ENCODE results near the gene BLOC1S2. TPM values are rescaled to one million over a fixed set of nuclear protein-coding genes. Genes with fewer than 3 reads are reported as not detected.
"Not testable (repeated sequence)": the region's sequence is repeated elsewhere in the genome, so short reads cannot be mapped to it uniquely, and the experiment has no call there.

BLOC1S2 gene
- 10 to 100 TPM; 18.4 to 53.8 (median 30.4) TPM for polyA plus RNA-seq

DNA sequence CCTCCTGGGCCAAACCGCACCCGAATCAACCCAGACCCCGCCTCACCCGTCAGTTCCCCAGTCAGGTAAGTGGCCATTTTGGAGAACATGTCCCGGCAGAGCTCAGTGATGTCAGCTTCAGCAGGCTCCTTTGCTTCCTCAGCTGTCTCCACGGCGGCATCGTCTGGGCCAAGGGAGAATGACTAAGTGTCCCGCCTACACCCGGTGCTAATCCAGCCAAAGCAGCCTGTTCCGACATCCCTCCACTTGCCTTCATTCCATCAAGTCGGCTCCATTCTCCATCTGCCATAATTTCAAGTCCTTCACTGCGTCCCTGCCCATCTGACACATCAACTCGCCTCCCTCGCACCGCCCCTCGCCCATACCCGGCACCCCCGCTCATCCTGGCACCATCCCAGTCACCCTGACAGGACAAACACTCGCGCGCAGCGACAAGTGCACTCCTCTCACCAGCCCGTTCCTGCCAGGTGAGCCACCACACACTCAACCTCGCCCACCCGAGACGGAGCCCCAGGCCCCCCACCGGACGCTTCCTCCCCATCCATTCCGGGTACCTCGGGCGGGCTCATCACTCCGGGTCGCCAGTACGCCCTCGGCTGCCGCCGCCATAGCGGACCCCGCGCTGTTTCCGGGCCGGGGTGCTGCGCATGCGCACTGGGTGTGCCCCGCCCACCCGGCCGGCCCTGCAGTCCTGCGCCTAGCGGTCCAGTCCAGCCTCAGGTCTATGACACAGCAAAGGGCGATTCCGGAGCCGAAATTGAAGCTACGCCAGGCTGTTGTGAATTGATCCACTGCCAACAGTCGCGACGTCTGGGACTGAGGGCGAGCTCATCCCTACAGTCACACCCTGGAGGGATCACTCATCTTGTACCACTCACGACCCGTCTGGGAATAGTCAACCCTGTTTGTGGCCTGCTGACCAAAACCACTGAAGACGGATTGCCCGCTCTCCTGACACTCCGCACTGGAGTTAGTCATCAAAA lies at the start of gene BLOC1S2:
BLOC1S2 (minus strand) TSS at position 630 of the 983 bp plus-strand sequence; CDS start at position 609, 21 bp downstream.
- peak within 1 kb of the TSS; percentile 87 for H3K27ac ChIP-seq (ENCODE audit: low read depth, low read length)
- WGBS, 3 donors: 1 to 2% (median 1%) methylated on average over 63 of the region's 63 CpGs

DNA sequence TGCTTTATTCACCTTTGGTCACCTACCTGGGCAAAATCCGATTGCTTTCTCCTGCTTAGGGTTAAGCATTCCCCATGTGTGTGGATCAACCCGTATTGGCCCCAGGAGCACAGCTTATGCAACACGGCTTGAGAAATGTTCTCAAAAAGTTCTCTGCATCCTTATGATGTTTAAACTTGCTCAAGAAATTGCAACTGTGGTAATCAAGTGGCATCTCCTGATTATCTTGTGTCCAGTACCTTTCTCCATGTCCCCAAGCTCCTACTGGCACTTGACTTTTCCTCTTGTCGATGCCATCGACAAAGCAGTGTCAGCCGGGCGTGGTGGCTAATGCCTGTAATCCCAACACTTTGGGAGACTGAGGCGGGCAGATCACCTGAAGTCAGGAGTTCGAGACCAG lies 48.3 kb upstream of the BLOC1S2 start:
- 73 to 74% (median 74%) methylated on average over 9 of the region's 9 CpGs for WGBS, 3 donors
- no peak overlapping the region for H3K27ac ChIP-seq (ENCODE audit: low read depth, low read length)

DNA sequence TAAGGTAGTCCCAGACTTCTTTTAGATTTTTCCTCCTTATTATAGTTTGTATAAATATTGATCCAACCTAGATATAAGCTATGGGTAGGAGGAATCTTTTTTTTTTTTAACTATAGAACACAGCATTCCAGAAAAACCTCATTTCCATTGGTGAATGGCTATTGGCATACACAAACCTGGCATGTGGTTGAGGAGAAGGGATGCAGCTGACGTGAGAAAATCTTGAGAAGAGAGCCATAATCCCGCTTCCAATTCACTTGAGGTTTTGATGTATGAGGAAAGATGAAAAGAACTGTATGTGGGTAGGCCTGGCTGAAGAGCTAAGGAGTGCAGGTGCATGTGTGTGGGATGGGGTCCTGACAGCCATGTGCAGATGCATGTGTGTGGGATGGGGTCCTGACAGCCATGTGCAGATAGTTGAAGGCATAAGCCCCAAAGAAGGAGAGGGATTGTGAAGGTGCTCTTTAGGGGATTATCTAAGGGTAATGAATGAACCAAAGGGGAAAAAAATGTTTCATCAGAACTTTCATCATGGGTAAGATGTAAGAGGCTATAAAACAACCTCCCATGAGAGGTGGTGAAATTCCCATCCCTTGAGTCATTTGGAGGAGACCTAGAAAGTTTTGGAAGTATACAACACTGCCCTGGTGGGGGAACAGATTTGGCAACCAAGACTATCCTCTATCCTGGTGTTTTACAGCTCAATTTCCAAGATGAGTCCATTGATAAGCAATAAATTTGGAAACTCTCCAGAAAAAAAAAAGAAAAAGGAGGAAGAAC lies 47.4 kb upstream of the BLOC1S2 start:
- H3K27ac ChIP-seq (ENCODE audit: low read depth, low read length): no peak overlapping the region
- 56 to 79% (median 66%) methylated on average over 2 of the region's 2 CpGs for WGBS, 3 donors

DNA sequence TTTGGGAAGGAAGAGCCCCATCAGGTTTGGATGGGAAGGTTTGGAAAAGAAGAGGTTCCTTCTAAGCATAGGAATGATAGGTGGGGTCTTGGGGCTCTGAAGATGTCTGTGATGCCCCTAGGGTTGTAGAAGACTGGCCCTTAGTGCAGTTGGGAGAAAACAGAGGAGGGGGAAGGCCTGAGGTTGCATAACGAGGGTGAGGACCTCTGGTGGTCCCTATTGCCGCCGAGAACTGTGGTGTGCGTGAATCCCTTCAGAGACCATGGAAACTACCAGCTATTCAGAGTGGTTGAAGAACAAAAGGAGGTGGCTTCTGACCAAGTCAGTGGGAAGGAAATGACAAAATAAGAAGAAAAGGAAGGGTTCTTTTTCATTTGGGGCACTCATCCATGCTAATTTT lies 46.6 kb upstream of the BLOC1S2 start:
- WGBS, 3 donors: 66 to 71% (median 67%) methylated on average over 4 of the region's 4 CpGs
- H3K27ac ChIP-seq (ENCODE audit: low read depth, low read length): no peak overlapping the region

DNA sequence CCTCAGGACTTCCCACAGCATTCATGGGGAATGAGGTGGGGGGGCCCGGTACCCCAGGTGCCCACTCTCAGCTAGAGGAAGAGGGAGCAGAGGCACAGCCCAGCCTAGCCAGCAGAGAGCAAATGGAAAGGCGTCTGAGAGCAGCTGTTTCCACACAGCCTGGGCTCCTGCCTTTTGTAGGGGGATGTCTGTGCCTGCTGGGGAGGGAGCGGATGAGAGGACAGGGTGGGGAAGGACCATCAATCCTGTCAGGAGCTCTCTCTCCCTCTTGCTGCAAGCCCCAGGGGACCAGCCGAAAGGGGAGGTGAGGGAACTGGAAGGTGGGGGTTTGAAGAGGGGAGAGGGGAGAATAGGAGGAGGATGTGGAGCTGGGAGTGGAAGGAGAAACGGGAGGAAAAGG lies 43.6 kb upstream of the BLOC1S2 start, which contains the start of gene PKD2L1:
PKD2L1 (minus strand) TSS at position 150 of the 400 bp plus-strand sequence; CDS start at position 25, 125 bp downstream.
- 55 to 65% (median 55%) methylated on average over 5 of the region's 5 CpGs for WGBS, 3 donors
- no peak within 1 kb of the TSS for H3K27ac ChIP-seq (ENCODE audit: low read depth, low read length)

DNA sequence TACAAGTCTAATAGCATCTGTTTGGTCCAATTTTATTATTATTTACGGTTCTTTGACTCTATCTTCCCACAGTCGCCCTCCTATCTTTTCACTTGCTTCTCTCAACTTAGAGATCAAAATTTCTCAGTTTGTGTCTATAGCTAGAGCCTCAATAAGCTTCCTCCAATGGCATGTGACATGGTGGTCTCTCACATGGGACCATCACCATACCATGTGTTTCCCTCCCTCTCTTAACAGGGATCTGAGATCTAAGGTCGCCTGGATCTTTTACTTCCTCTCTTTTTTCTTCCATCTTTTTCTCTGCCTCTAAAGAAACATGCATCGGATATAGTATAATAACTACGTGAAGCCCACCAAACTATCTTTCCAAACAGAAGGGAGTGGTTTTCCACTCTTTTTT lies 41.7 kb upstream of the BLOC1S2 start:
- 55 to 71% (median 67%) methylated on average over 5 of the region's 5 CpGs for WGBS, 3 donors
- no peak overlapping the region for H3K27ac ChIP-seq (ENCODE audit: low read depth, low read length)

DNA sequence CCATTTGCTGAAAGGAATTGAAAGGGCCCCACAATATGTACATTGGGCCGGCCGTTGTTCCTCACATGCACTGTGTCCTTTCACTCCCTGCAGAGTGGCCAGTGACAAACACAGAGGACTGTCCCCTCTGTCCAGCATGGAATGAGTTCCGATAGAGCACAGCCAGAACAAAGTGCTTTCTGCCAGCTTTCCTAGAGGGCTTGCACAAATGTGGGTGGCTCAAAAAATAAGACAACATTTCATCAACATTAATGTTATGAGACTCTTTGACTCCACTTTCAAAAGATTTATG lies 41.2 kb upstream of the BLOC1S2 start:
- WGBS, 3 donors: 63 to 80% (median 68%) methylated on average over 3 of the region's 3 CpGs
- no peak overlapping the region for H3K27ac ChIP-seq (ENCODE audit: low read depth, low read length)

DNA sequence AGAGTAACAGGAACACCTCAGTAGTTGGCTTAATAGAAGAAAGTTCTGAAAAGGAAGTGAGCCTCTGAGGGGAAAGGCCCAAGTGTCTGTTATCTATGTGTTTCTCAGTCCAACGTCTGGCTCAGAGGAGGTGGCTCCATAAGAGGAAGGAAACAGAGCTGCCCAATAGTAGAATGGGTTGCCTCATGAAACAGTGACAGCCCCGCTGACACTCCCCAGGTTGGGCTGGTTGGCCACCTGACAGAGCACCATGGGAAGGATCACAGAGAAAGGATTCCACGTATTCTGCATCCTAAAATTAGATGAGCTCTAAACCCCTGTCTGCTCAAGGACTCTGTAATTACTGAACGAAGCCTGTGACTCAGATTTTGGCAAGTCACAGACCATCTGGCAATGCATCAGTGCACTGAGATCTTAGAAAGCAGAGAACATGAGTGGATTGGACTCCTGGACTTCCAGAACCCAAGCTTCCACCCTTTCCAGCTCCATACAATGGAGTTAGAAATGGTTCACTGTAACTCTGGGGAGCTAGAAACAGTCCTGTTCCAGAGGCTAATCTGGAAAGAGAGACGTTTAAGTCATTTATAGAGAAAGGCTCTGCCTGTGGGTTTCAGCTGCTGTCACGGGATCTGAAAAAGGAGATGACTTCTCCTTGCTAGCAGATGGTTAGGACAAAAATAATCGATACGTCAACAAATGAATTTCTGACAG lies 40.7 kb upstream of the BLOC1S2 start:
- no peak overlapping the region for H3K27ac ChIP-seq (ENCODE audit: low read depth, low read length)
- 38 to 42% (median 42%) methylated on average over 8 of the region's 8 CpGs for WGBS, 3 donors

DNA sequence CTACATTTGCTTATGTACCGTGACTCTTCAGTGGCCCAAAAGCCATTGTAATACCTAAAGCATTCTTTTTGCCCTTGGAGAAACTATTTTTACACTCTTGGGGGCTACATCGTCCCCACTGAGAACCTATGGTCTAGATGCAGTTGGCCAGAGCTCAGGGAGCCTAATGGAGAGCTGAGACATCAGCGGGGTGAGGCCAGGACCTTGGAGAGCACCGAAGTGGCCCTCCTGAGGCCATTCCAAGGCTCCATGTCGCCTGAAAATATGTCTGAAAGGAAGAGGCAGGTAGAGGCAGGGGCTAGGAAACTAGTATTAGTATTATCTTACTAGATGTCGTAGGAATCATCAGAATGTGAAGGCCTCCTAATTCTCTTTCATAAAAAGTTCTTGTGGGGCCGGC lies 38.7 kb upstream of the BLOC1S2 start:
- no peak overlapping the region for H3K27ac ChIP-seq (ENCODE audit: low read depth, low read length)
- 48 to 57% (median 55%) methylated on average over 7 of the region's 7 CpGs for WGBS, 3 donors

DNA sequence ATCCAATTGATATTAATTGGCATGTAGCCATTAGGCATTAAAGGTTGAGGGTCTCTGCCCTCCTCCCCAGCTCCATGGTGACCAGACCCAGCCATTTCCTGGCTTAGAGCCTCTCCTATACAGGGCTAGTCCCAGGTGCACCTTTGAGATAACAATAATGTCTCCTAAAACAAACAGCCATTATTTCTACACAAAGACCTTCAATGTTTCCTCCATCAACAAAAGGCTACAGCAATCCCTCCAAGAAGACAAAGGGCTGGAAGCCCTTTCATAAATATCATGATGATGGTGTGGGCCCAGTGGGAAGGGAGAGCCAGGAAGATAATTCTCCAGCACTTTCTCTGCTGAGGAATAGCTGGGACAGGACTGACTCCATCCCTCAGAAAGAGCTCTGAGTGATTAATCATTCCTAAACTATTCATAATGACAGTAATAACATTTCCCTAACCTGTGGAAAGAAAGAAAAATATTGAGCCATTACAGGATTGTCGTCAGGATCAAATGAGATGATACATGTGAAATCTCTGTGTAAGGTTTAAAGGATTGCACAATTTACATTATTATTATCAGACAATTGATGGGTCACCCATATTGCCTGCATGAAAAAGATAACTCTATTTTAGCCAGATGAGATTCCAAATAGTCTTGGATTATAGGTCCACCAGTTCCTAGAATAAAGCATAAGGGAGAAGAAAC lies 33.4 kb upstream of the BLOC1S2 start:
- 26 to 67% (median 59%) methylated on average over 1 of the region's 1 CpG for WGBS, 3 donors
- no peak overlapping the region for H3K27ac ChIP-seq (ENCODE audit: low read depth, low read length)

DNA sequence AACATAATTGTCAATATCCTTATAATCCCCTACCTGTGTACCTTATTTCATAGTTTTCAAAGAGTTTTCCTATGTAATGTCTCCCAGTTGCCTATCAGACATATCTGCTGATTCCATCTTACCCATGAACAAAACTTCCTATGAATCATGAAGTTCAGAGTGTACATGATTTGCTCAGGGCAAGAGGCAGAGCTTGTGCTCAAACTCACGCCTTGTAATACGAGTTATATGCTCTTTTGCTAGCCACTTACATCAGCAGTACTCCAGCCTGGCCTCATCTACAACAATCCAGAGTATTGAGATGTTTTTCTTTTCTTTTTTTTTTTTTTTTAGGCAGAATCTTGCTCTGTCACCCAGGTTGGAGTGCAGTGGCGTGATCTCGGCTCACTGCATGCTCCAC lies 31.7 kb upstream of the BLOC1S2 start:
- 81 to 87% (median 86%) methylated on average over 4 of the region's 4 CpGs for WGBS, 3 donors
- no peak overlapping the region for H3K27ac ChIP-seq (ENCODE audit: low read depth, low read length)

DNA sequence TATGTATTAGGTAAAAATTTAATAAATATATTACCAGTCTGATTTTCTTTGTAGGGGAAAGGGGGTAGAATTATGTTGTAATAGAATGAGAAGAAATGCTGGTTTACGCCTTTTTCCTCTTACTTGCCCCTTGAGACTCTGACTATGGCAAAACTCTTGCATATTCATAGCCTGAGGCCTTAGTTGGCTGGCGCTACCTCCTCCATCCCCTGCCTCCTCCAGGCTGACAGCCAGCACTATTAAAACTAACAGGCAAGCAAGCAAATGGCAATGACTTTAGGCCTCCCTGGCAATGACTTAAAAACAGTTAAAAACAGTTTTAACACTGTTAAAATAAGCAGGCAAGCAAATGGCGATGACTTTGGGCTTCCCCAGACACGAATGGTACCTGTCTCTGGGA lies 29.1 kb upstream of the BLOC1S2 start:
- 65 to 81% (median 73%) methylated on average over 4 of the region's 4 CpGs for WGBS, 3 donors
- no peak overlapping the region for H3K27ac ChIP-seq (ENCODE audit: low read depth, low read length)

DNA sequence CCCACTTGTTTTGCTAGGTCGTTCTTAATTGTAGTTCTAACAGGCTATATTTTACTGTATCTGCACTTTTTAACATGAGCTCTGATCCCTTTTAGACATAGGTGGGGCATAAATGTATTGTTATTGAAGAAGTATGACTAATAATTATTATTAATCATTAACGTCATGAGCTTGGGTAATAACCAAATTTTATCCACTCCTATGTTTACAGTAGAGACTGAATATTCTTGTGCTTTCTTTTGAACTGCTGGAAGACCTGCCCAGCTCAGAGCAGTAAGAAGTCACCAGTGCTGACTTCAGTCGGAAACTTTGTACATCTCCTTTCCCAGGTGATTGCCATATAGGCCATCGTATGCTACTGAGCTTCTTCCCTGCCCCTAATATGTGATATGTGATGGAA lies 24.8 kb upstream of the BLOC1S2 start:
- WGBS, 3 donors: 67 to 79% (median 74%) methylated on average over 4 of the region's 4 CpGs
- H3K27ac ChIP-seq (ENCODE audit: low read depth, low read length): no peak overlapping the region

DNA sequence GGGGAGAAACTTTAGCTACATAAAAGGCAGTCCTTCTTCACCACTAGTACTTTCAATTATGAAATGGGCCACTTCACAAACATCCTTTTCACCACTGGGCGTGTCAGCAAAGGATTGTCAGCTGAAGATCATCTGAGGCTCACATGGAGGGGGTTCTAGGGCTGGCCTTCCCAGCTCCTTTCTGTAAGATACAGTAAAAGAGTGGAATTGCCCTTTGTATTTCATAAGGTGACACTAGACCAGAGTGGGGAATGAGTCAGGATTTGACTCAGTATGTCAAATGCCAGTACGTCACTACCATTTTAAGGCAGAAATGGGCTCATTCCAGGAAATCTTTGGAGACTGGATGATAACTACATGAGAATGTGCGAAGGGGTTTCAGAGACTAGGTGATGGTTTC lies 21.2 kb upstream of the BLOC1S2 start:
- WGBS, 3 donors: 75 to 80% (median 75%) methylated on average over 3 of the region's 3 CpGs
- H3K27ac ChIP-seq (ENCODE audit: low read depth, low read length): no peak overlapping the region

DNA sequence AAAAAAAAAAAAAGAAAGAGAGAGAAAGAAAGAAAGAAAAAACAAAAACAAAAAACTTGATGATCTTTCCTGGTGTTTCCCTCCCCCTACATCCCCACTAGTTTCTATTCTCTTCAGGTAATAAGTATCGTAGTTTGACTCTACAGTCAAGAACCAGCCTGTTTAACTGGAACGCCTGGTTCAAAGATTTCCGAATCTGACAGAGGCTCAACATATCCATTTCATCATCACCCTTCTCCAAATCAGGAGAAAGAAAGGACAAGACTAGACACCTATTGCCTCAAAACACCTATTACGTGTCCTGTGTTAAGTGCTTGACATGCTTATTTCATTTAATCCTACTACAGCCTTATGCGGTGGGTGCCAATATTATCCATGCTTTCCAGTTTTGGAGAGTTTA lies 20.4 kb upstream of the BLOC1S2 start:
- H3K27ac ChIP-seq (ENCODE audit: low read depth, low read length): no peak overlapping the region
- 87 to 93% (median 90%) methylated on average over 5 of the region's 5 CpGs for WGBS, 3 donors

DNA sequence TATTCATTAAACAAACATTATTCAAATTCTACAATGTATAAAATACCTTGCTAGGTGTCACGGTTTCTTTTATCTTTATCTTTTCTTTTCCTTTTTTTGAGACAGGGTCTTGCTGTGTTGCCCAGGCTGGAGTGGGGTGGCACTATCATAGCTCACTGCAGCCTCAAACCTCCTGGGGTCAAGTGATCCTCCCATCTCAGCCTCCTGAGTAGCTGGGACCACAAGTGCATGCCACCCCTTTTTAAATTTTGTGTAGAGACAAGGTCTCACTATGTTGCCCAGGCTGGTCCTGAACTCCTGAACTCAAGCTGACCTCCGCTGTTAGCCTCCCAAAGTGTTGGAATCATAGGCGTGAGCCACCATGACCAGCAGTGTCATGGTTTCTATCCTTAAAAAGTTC lies 17.9 kb upstream of the BLOC1S2 start:
- WGBS, 3 donors: 81 to 89% (median 84%) methylated on average over 3 of the region's 3 CpGs
- H3K27ac ChIP-seq (ENCODE audit: low read depth, low read length): no peak overlapping the region

DNA sequence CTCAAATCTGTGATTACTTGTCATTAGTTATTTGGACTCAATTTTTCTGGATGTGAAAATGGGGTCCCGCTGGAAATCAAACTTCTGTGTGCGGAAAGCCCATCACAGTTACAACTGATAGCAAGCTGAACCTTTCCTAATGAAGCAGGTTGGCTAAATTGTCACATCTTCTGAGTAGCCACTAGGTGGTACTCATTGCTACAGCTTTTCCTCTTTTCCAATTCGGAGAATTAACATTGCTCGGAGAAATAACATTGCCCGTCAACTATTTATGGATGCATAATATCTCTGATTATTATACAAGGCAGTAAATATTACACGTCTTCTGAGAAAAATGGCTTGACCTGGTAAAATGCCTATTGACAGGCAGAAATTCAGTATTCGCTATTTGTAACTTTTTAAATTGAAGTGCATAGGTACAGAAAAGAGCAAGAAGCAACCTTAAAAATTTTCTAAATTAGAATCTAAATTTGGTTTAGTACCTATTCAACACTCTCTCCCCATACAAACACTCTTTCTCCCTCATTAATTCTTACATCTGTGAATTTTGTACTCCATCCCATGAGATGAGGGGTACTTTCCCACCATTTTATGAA lies 17.3 kb upstream of the BLOC1S2 start:
- WGBS, 3 donors: 19 to 32% (median 27%) methylated on average over 7 of the region's 7 CpGs
- H3K27ac ChIP-seq (ENCODE audit: low read depth, low read length): no peak overlapping the region

DNA sequence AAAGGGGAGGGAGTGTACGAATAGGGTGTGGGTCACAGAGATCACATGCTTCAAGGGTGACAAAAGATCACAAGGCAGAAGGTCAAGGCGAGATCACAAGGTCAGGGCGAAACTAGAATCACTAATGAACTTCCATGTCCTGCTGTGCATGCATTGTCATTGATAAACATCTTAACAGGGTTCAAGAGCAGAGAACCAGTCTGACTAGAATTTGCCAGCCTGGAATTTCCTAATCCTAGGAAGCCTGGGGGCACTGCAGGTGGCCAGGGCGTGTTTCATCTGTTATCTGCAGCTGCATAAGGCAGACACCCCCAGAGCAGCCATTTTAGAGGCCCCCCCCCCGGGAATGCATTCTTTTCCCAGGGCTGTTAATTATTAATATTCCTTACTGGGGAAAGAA lies 14.6 kb upstream of the BLOC1S2 start:
- not testable (repeated sequence) for H3K27ac ChIP-seq (ENCODE audit: low read depth, low read length)
- WGBS, 3 donors: 42 to 75% (median 66%) methylated on average over 5 of the region's 5 CpGs
